Adrenal gland (tissue), 12 donors: ENCODE data around the gene SYTL3. TPM values are rescaled to one million over a fixed set of nuclear protein-coding genes. Genes with fewer than 3 reads are reported as not detected.

Experiments used
- DNase-seq, 7 donors: peaks; one replicate each; pipeline ENCODE4 v3.0.0-alpha.2; 2019 to 2020
- H3K27ac ChIP-seq, 5 donors: fragments of 200-600 bp; sonication (generic) in 4 of 5; 1 replicate in 3 of 5; 2 replicates in 2 of 5; pipeline versions ENCODE4 v1.5.1 to v1.8.0; 2016 to 2020; ENCODE audit warnings: mild to moderate bottlenecking in 1 of 5
- H3K27me3 ChIP-seq: fragments of 200-600 bp; 2 replicates; pipeline ENCODE4 v1.8.0; 2021
- H3K36me3 ChIP-seq, 2 donors: fragments of 200-600 bp; replicated peaks in 1 of 2; 1 replicate in 1 of 2; 2 replicates in 1 of 2; pipeline versions ENCODE4 v1.5.1 to v1.8.0; 2018 to 2022
- H3K4me1 ChIP-seq, 2 donors: fragments of 200-600 bp; replicated peaks in 1 of 2; 1 replicate in 1 of 2; 2 replicates in 1 of 2; pipeline versions ENCODE4 v1.5.1 to v1.8.0; 2018 to 2021
- H3K4me3 ChIP-seq, 4 donors: fragments of 200-600 bp; sonication (generic) in 3 of 4; one replicate each; pipeline ENCODE4 v1.5.1; 2016 to 2018
- H3K9me3 ChIP-seq, 3 donors: fragments of 200-600 bp; sonication (generic) in 1 of 3; replicated peaks in 1 of 3; 1 replicate in 2 of 3; 2 replicates in 1 of 3; pipeline versions ENCODE4 v1.5.1 to v1.8.0; 2016 to 2021
- CTCF ChIP-seq, 6 experiments: fragments of 450-650 bp in 4 of 6; fragments of 200-600 bp in 2 of 6; sonication (generic) in 1 of 6; IDR thresholded peaks; 1 replicate in 5 of 6; 2 replicates in 1 of 6; pipeline versions ENCODE4 v1.5.1 to v1.8.0; 2016 to 2021; ENCODE audit warnings: antibody characterized with exemption in 6 of 6, mild to moderate bottlenecking in 2 of 6, moderate library complexity in 1 of 6
- POLR2A ChIP-seq, 2 donors: fragments of 450-650 bp; IDR thresholded peaks; one replicate each; pipeline ENCODE4 v1.6.1; 2017; ENCODE audit warnings: antibody characterized with exemption in 2 of 2, mild to moderate bottlenecking in 2 of 2, moderate library complexity in 1 of 2
- WGBS, 4 donors: extraction: QIAGEN DNeasy Blood & Tissue Kit in 2 of 4; methylation state at CpG; one replicate each; pipeline versions ENCODE4 v1.1.5 to v1.1.7; 2013 to 2017; 5-methylcytosine and 5-hydroxymethylcytosine counted together
- intact Hi-C, 2 donors: fragments of 100-400 bp; cut with DNase I; formaldehyde crosslinking; loops; one replicate each; pipeline versions ENCODE4 v1.14.1 to v1.15.0; 2022 to 2023
- polyA plus RNA-seq, 3 donors: library from polyadenylated mRNA; stranded (reverse); fragments of 200-250 nt in 2 of 3; fragments of 350-450 nt in 1 of 3; fragmentation: Illumina TruSeq in 1 of 3; extraction: RNeasy Lipid Tissue Mini Kit (QIAGEN cat#74804) in 1 of 3; gene quantifications; one replicate each; pipeline ENCODE4 v1.2.3, GENCODE V29; 2013 to 2014
- total RNA-seq, 9 donors: library from RNA; depleted of rRNA in 4 of 9; stranded (reverse); fragments of >200 nt in 4 of 9; fragments of 120-200 nt in 1 of 9; fragmentation: NEBNext Ultra II Directional in 1 of 9; extraction: Animal tissue kit (Norgen Biotek cat#: 25700) in 1 of 9; gene quantifications; one replicate each; pipeline versions ENCODE4 v1.1.0 to v1.2.4, GENCODE V29; 2013 to 2023
- donor health status: healthy with polysubstance abuse.
- donor health status: Bipolar disorder and iron deficiency.
- donor health status: DM: yes; HTN: yes; CAD: no.
- donor health status: DM: no; HTN: no; CAD: no.
- donor health status: DM: no; HTN: no; CAD: no.
- donor health status: DM: yes; HTN: yes; CAD: no.

The SYTL3 gene
- total and polyA plus RNA-seq, 12 donors = 0.94 to 3.9 (median 2.1) TPM

GRCh38 chr6:158776737-158777136 lies 126.9 kb downstream of the SYTL3 start:
- DNase-seq = no peak
- 86 to 92% (median 89%) methylated on average over 2 of the region's 2 CpGs for WGBS, 4 donors
- Histone ChIP-seq H3K36me3 (peaks cover 0 to 92% of the 10 kb centered on the region in 2 donors), H3K4me1 (no peaks in the 10 kb centered on the region), H3K9me3 (no peaks in the 10 kb centered on the region), H3K4me3 (no peak overlapping the region), H3K27ac (no peak overlapping the region), H3K27me3 (no peaks in the 10 kb centered on the region)
- intact Hi-C loops = no loop called here
- TF ChIP-seq POLR2A (IDR thresholded peaks at IDR 0.05) (no peak), CTCF (IDR thresholded peaks at IDR 0.05) (no peak)

GRCh38 chr6:158777510-158777909 lies 127.7 kb downstream of the SYTL3 start:
- no peaks in the 10 kb centered on the region for H3K9me3 ChIP-seq
- no peak overlapping the region for H3K27ac ChIP-seq
- no peak for TF ChIP-seq CTCF (IDR thresholded peaks at IDR 0.05)
- TF ChIP-seq POLR2A (IDR thresholded peaks at IDR 0.05) = no peak
- WGBS, 4 donors = 91 to 98% (median 95%) methylated on average over 3 of the region's 3 CpGs
- H3K4me3 ChIP-seq = no peak overlapping the region
- no peak for DNase-seq
- no peaks in the 10 kb centered on the region for H3K27me3 ChIP-seq
- H3K4me1 ChIP-seq = no peaks in the 10 kb centered on the region
- intact Hi-C loops = no loop called here
- H3K36me3 ChIP-seq = peaks cover 0 to 93% of the 10 kb centered on the region in 2 donors

GRCh38 chr6:158778005-158778527 lies 128.2 kb downstream of the SYTL3 start:
- WGBS, 4 donors = 95 to 99% (median 97%) methylated on average over 6 of the region's 6 CpGs
- intact Hi-C loops = no loop called here
- H3K36me3 ChIP-seq = peaks cover 0 to 94% of the 10 kb centered on the region in 2 donors
- TF ChIP-seq CTCF (IDR thresholded peaks at IDR 0.05) = no peak
- no peak for TF ChIP-seq POLR2A (IDR thresholded peaks at IDR 0.05)
- H3K9me3 ChIP-seq = no peaks in the 10 kb centered on the region
- DNase-seq = no peak
- H3K4me1 ChIP-seq = no peaks in the 10 kb centered on the region
- H3K27ac ChIP-seq = no peak overlapping the region
- no peak overlapping the region for H3K4me3 ChIP-seq
- no peaks in the 10 kb centered on the region for H3K27me3 ChIP-seq

- no peak overlapping the region for H3K4me3 ChIP-seq
- intact Hi-C loops = no loop called here
- WGBS, 4 donors = 94 to 96% (median 95%) methylated on average over 7 of the region's 7 CpGs
- no peak overlapping the region for H3K27ac ChIP-seq
- TF ChIP-seq CTCF (IDR thresholded peaks at IDR 0.05) = no peak
- TF ChIP-seq POLR2A (IDR thresholded peaks at IDR 0.05) = no peak
- peaks cover 0 to 97% of the 10 kb centered on the region in 2 donors for H3K36me3 ChIP-seq
- H3K27me3 ChIP-seq = no peaks in the 10 kb centered on the region
- H3K4me1 ChIP-seq = no peaks in the 10 kb centered on the region
- DNase-seq = peak in 1 of 7 donors; percentile 20
- no peaks in the 10 kb centered on the region for H3K9me3 ChIP-seq
These were observed 130.5 kb downstream of the SYTL3 start for GRCh38 chr6:158780246-158780884.
